Neuronal stem cell (in vitro differentiated cells): ENCODE measurements around the gene MTERF1.

Experiments
- DNase-seq: peaks from one replicate; pipeline ENCODE4 v3.0.0-alpha.2; 2013; ENCODE audit warnings: low spot score
- H2AFZ ChIP-seq: one replicate; pipeline ENCODE4 v1.6.1; 2013; ENCODE audit warnings: mild to moderate bottlenecking, low read length, inconsistent platforms
- H2AK5ac ChIP-seq: 2 replicates; pipeline ENCODE4 v1.6.1; 2013; ENCODE audit warnings: low read depth, mild to moderate bottlenecking, inconsistent platforms, low read length, moderate library complexity, mixed read lengths
- H2BK120ac ChIP-seq: 2 replicates; pipeline ENCODE4 v1.6.1; 2013; ENCODE audit warnings: low read depth, mild to moderate bottlenecking, inconsistent platforms, low read length, moderate library complexity, mixed read lengths
- H2BK12ac ChIP-seq: one replicate; pipeline ENCODE4 v1.6.1; 2013; ENCODE audit warnings: low read length, inconsistent platforms
- H2BK15ac ChIP-seq: 2 replicates; pipeline ENCODE4 v1.6.1; 2013; ENCODE audit warnings: mild to moderate bottlenecking, low read length, inconsistent platforms, mixed read lengths
- H2BK5ac ChIP-seq: one replicate; pipeline ENCODE4 v1.6.1; 2013; ENCODE audit warnings: inconsistent platforms, mild to moderate bottlenecking, low read length, moderate library complexity
- H3K14ac ChIP-seq: one replicate; pipeline ENCODE4 v1.6.1; 2013; ENCODE audit warnings: low read length, inconsistent platforms
- H3K18ac ChIP-seq: 2 replicates; pipeline ENCODE4 v1.6.1; 2013; ENCODE audit warnings: low read length, inconsistent platforms
- H3K23ac ChIP-seq: 2 replicates; pipeline ENCODE4 v1.6.1; 2013; ENCODE audit warnings: low read depth, mild to moderate bottlenecking, mixed read lengths, low read length, inconsistent platforms; ENCODE audit not compliant: poor library complexity
- H3K27ac ChIP-seq: replicated peaks from 3 replicates; pipeline ENCODE4 v1.5.1; 2013; ENCODE audit warnings: low read length, inconsistent platforms
- H3K27me3 ChIP-seq, 3 experiments: 2 replicates each; pipeline ENCODE4 v1.6.1; 2013; ENCODE audit warnings: low read length in 3 of 3, mild to moderate bottlenecking in 2 of 3, inconsistent platforms in 1 of 3, low read depth in 1 of 3, mixed read lengths in 1 of 3, moderate library complexity in 1 of 3; ENCODE audit not compliant: control insufficient read depth in 3 of 3, insufficient read depth in 3 of 3
- H3K36me3 ChIP-seq, 2 donors: replicated peaks in 1 of 2; 2 replicates each; pipeline ENCODE4 v1.6.1; 2013; ENCODE audit warnings: low read length in 2 of 2; ENCODE audit not compliant: control insufficient read depth in 2 of 2, insufficient read depth in 2 of 2
- H3K4ac ChIP-seq: 2 replicates; pipeline ENCODE4 v1.6.1; 2013; ENCODE audit warnings: inconsistent platforms, mild to moderate bottlenecking, low read length, moderate library complexity
- H3K4me1 ChIP-seq, 2 donors: 1 replicate in 1 of 2; 2 replicates in 1 of 2; pipeline ENCODE4 v1.6.1; 2013; ENCODE audit warnings: low read length in 2 of 2, low read depth in 1 of 2; ENCODE audit not compliant: control insufficient read depth in 2 of 2, insufficient read depth in 1 of 2
- H3K4me2 ChIP-seq: one replicate; pipeline ENCODE4 v1.6.1; 2013; ENCODE audit warnings: mild to moderate bottlenecking, low read length, inconsistent platforms; ENCODE audit not compliant: insufficient read depth, poor library complexity, severe bottlenecking
- H3K4me3 ChIP-seq, 2 donors: 2 replicates each; pipeline ENCODE4 v1.5.1; 2013; ENCODE audit warnings: low read length in 2 of 2, mild to moderate bottlenecking in 2 of 2, inconsistent platforms in 1 of 2, moderate library complexity in 1 of 2
- H3K79me1 ChIP-seq: one replicate; pipeline ENCODE4 v1.6.1; 2013; ENCODE audit warnings: low read depth, mild to moderate bottlenecking, inconsistent platforms, low read length, moderate library complexity
- H3K9ac ChIP-seq: one replicate; pipeline ENCODE4 v1.6.1; 2013; ENCODE audit warnings: mild to moderate bottlenecking, low read depth, low read length, inconsistent platforms; ENCODE audit not compliant: poor library complexity
- H3K9me3 ChIP-seq, 2 donors: replicated peaks in 1 of 2; 2 replicates each; pipeline versions ENCODE3 to v1.6.1; 2013; ENCODE audit warnings: low read length in 2 of 2, mild to moderate bottlenecking in 2 of 2, inconsistent platforms in 1 of 2, low read depth in 1 of 2, mixed read lengths in 1 of 2, moderate library complexity in 1 of 2; ENCODE audit not compliant: control insufficient read depth in 2 of 2, insufficient read depth in 1 of 2
- H4K8ac ChIP-seq: one replicate; pipeline ENCODE4 v1.6.1; 2013; ENCODE audit warnings: low read depth, mild to moderate bottlenecking, inconsistent platforms, low read length, moderate library complexity
- H4K91ac ChIP-seq: one replicate; pipeline ENCODE4 v1.6.1; 2013; ENCODE audit warnings: low read length, low read depth, mild to moderate bottlenecking, inconsistent platforms; ENCODE audit not compliant: poor library complexity
- WGBS, 2 donors: extraction: QIAGEN DNeasy Blood & Tissue Kit; methylation state at CpG; one replicate each; pipeline ENCODE4 v1.1.7; 2013; ENCODE audit warnings: missing lambda C conversion rate in 2 of 2, mixed read lengths in 1 of 2; ENCODE audit not compliant: insufficient read length in 2 of 2, insufficient replicate concordance in 1 of 2; ENCODE audit errors: extremely low coverage in 2 of 2; 5-methylcytosine and 5-hydroxymethylcytosine counted together

MTERF1 gene

DNA sequence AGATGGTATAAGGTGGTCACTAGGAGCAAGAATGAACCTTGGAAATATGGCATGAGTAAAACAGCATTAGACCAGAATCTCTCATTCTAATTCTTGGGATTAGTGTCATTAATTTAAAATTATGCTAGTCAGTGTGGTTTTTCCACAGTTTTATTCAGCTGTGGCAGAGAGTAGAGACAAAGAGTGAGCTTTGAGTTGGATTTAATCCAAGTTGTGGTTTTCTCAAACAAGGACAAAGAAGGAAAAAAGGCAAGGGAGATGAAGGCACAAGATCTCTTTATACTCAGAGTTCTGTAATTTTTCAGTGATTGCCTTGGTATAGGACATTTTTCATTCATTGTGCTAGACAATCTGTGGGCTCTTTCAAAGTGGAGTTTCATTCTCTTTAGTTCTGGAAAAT is 32.0 kb upstream of the MTERF1 start:
- no peak overlapping the region for H3K4me2 ChIP-seq
- H3K4ac ChIP-seq = no peak overlapping the region
- H2BK12ac ChIP-seq = no peak overlapping the region
- H3K9me3 ChIP-seq = no peaks in the 10 kb centered on the region
- no peak overlapping the region for H3K18ac ChIP-seq
- H3K27me3 ChIP-seq = no peaks in the 10 kb centered on the region
- no peak overlapping the region for H4K91ac ChIP-seq
- H2AK5ac ChIP-seq = no peak overlapping the region
- no peak overlapping the region for H2BK5ac ChIP-seq
- no peak overlapping the region for H2BK15ac ChIP-seq
- no peak overlapping the region for H3K4me3 ChIP-seq
- no peaks in the 10 kb centered on the region for H3K4me1 ChIP-seq
- H2AFZ ChIP-seq = no peak overlapping the region
- no peak overlapping the region for H3K23ac ChIP-seq
- no peak overlapping the region for H3K27ac ChIP-seq
- no peak overlapping the region for H2BK120ac ChIP-seq
- no peak for DNase-seq
- H3K14ac ChIP-seq = no peak overlapping the region
- no peak overlapping the region for H4K8ac ChIP-seq
- H3K79me1 ChIP-seq = no peaks in the 10 kb centered on the region
- no peak overlapping the region for H3K9ac ChIP-seq
- no peaks in the 10 kb centered on the region for H3K36me3 ChIP-seq

DNA sequence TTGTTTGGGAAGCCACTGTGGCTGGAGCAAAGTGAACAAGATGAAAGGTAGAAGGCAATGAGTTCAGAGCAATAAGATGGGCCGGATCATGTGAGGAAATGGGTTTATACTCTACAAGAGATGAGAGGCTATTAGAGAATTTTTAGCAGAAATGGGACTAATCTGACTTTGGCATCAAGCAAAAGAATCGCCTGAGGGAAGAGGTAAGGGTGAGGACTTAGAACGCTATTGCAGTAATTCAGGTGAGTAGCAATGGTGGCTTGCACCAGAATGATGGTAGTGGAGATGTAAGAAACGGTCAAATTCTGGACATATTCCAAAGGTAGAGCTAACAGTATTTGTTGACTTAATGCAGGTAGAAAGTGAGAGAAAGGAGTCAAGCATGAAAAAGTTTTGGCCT is 30.6 kb upstream of the MTERF1 start:
- Histone ChIP-seq H3K23ac (no peak overlapping the region), H2BK120ac (no peak overlapping the region), H3K14ac (no peak overlapping the region), H3K4me1 (no peaks in the 10 kb centered on the region), H3K4me3 (no peak overlapping the region), H3K18ac (no peak overlapping the region), H2BK15ac (no peak overlapping the region), H2AFZ (no peak overlapping the region), H3K9ac (no peak overlapping the region), H2AK5ac (no peak overlapping the region), H3K4ac (no peak overlapping the region), H4K91ac (no peak overlapping the region), H2BK12ac (no peak overlapping the region), H2BK5ac (no peak overlapping the region), H3K9me3 (no peaks in the 10 kb centered on the region), H4K8ac (no peak overlapping the region), H3K36me3 (no peaks in the 10 kb centered on the region), H3K27ac (no peak overlapping the region), H3K27me3 (no peaks in the 10 kb centered on the region), H3K79me1 (no peaks in the 10 kb centered on the region), H3K4me2 (no peak overlapping the region)
- DNase-seq = no peak
- WGBS, 2 donors = no CpG with 5 or more reads among the region's 4 CpGs

DNA sequence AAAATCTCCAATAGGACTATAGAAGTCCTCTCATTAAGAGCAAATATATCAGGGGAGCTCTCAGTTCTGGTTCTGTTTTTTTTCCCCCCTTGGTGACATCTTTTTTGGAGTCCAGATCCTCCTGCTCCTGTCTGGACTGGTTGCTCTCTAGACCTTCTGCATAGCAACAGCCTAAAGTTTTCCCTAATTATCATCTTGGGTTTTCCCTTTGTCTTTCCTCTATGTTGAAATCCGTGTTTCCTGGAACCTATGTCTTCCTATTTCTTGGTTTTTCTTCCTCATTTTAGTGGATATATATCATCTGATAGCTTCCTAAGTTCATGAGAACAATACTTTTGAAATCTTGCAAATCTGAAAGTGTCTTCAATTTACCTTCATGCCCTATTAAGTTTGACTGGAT is 29.7 kb upstream of the MTERF1 start:
- no peaks in the 10 kb centered on the region for H3K36me3 ChIP-seq
- no CpG with 5 or more reads among the region's 1 CpG for WGBS, 2 donors
- H3K27ac ChIP-seq = no peak overlapping the region
- no peaks in the 10 kb centered on the region for H3K27me3 ChIP-seq
- DNase-seq = no peak
- no peak overlapping the region for H3K4me3 ChIP-seq
- no peak overlapping the region for H2BK120ac ChIP-seq
- H3K9ac ChIP-seq = no peak overlapping the region
- H3K79me1 ChIP-seq = no peaks in the 10 kb centered on the region
- H3K14ac ChIP-seq = no peak overlapping the region
- H3K4me2 ChIP-seq = no peak overlapping the region
- H2BK15ac ChIP-seq = no peak overlapping the region
- H4K91ac ChIP-seq = no peak overlapping the region
- H4K8ac ChIP-seq = no peak overlapping the region
- H2BK12ac ChIP-seq = no peak overlapping the region
- H2BK5ac ChIP-seq = no peak overlapping the region
- no peaks in the 10 kb centered on the region for H3K4me1 ChIP-seq
- H3K9me3 ChIP-seq = no peaks in the 10 kb centered on the region
- no peak overlapping the region for H3K18ac ChIP-seq
- no peak overlapping the region for H3K4ac ChIP-seq
- H3K23ac ChIP-seq = no peak overlapping the region
- H2AFZ ChIP-seq = no peak overlapping the region
- H2AK5ac ChIP-seq = no peak overlapping the region

DNA sequence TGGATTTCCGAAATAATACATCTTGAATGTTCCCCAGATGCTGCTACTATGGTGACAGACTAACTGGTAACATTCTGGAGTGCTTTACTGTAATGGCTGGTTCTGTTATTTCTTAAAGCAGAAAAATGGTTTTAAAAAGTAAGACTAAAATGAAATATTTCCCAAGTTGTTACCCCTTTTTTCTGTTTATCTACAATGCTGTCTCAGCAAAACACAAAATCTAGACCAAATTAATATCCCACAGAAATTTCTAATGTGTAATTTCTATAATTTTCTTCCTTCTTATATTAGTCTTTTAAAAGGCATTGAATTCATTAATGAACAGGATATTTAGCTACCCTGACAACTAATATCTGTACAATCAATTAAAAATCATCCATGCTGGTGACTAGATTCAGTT is 19.1 kb upstream of the MTERF1 start:
- Histone ChIP-seq H3K4me1 (no peaks in the 10 kb centered on the region), H2AFZ (no peak overlapping the region), H3K14ac (no peak overlapping the region), H4K8ac (no peak overlapping the region), H2BK15ac (no peak overlapping the region), H2BK5ac (no peak overlapping the region), H4K91ac (no peak overlapping the region), H2BK12ac (no peak overlapping the region), H3K9ac (no peak overlapping the region), H3K27me3 (no peaks in the 10 kb centered on the region), H3K23ac (no peak overlapping the region), H3K4ac (no peak overlapping the region), H3K79me1 (no peaks in the 10 kb centered on the region), H3K9me3 (no peaks in the 10 kb centered on the region), H2BK120ac (no peak overlapping the region), H3K4me2 (no peak overlapping the region), H2AK5ac (no peak overlapping the region), H3K4me3 (no peak overlapping the region), H3K36me3 (no peaks in the 10 kb centered on the region), H3K18ac (no peak overlapping the region), H3K27ac (no peak overlapping the region)
- WGBS, 2 donors = no CpG with 5 or more reads among the region's 1 CpG
- no peak for DNase-seq
